HL-60 (cell line): Measurements from ENCODE around the gene SLC38A4.

Experiments used
- DNase-seq, 2 experiments: peaks; one replicate each; pipeline ENCODE4 v3.0.0-alpha.2; 2010 to 2020; ENCODE audit warnings: low read depth in 1 of 2, low spot score in 1 of 2
- H3K27ac ChIP-seq: fragments of 250-450 bp; sonication (Bioruptor Pico); replicated peaks from 2 replicates; pipeline ENCODE4 v1.5.1; 2020; ENCODE audit warnings: mild to moderate bottlenecking, moderate library complexity
- H3K27me3 ChIP-seq: fragments of 250-450 bp; sonication (Bioruptor Pico); 2 replicates; pipeline ENCODE4 v1.5.1; 2021; ENCODE audit warnings: mild to moderate bottlenecking, moderate library complexity; ENCODE audit not compliant: insufficient read depth, poor library complexity, severe bottlenecking
- H3K4me3 ChIP-seq: replicated peaks from 2 replicates; pipeline ENCODE4 v1.5.1; 2011; ENCODE audit warnings: mild to moderate bottlenecking, control low read depth, low read length; ENCODE audit not compliant: insufficient read depth
- CTCF ChIP-seq: IDR thresholded peaks from one replicate; pipeline ENCODE4 v1.5.1; 2011; ENCODE audit warnings: low read length, control low read depth, inconsistent platforms; ENCODE audit not compliant: insufficient read depth
- GABPA ChIP-seq: IDR thresholded peaks from 2 replicates; pipeline ENCODE4 v1.6.1; 2012; ENCODE audit warnings: low read depth
- POLR2AphosphoS5 ChIP-seq: IDR thresholded peaks from 2 replicates; pipeline ENCODE4 v1.6.1; 2012; ENCODE audit warnings: low read depth
- REST ChIP-seq: IDR thresholded peaks from 2 replicates; pipeline ENCODE4 v1.6.1; 2012; ENCODE audit warnings: low read depth; ENCODE audit not compliant: insufficient replicate concordance
- SPI1 ChIP-seq: IDR thresholded peaks from 2 replicates; pipeline ENCODE4 v1.6.1; 2012; ENCODE audit warnings: low read depth, mild to moderate bottlenecking, borderline replicate concordance

SLC38A4 gene

GRCh38 chr12:46777587-46777986 lies 48.2 kb downstream of the SLC38A4 start:
- Histone ChIP-seq H3K27ac (no peak overlapping the region), H3K4me3 (no peak overlapping the region), H3K27me3 (peaks cover 4% of the 10 kb centered on the region)
- no peak for DNase-seq
- no peak for TF ChIP-seq CTCF
- no peak for TF ChIP-seq REST
- TF ChIP-seq SPI1 = no peak
- no peak for TF ChIP-seq POLR2AphosphoS5

GRCh38 chr12:46775796-46776195 lies 50.0 kb downstream of the SLC38A4 start:
- no peak for TF ChIP-seq SPI1
- TF ChIP-seq POLR2AphosphoS5 = no peak
- no peak for TF ChIP-seq GABPA
- TF ChIP-seq CTCF = no peak
- TF ChIP-seq REST = no peak
- Histone ChIP-seq H3K27me3 (peaks cover 6% of the 10 kb centered on the region), H3K4me3 (no peak overlapping the region), H3K27ac (no peak overlapping the region)
- DNase-seq = no peak

- no peak overlapping the region for H3K4me3 ChIP-seq
- DNase-seq = no peak
- H3K27me3 ChIP-seq = peaks cover 6% of the 10 kb centered on the region
- TF ChIP-seq SPI1 = no peak
- TF ChIP-seq REST = no peak
- TF ChIP-seq CTCF = no peak
- no peak for TF ChIP-seq GABPA
- TF ChIP-seq POLR2AphosphoS5 = no peak
- no peak overlapping the region for H3K27ac ChIP-seq
These were observed 51.5 kb downstream of the SLC38A4 start for GRCh38 chr12:46774322-46774633.
